HG03280 (cell line): ENCODE results near the gene RXYLT1.
"Not testable (repeated sequence)": the region's sequence is repeated elsewhere in the genome, so short reads cannot be mapped to it uniquely, and the experiment has no call there.

Source experiments
- ATAC-seq: cut with Tn5 transposase; IDR thresholded peaks from one replicate; pipeline ENCODE4 v1.9.1; 2021; ENCODE audit warnings: mild to moderate bottlenecking, moderate library complexity; ENCODE audit not compliant: unreplicated experiment

RXYLT1 gene

DNA sequence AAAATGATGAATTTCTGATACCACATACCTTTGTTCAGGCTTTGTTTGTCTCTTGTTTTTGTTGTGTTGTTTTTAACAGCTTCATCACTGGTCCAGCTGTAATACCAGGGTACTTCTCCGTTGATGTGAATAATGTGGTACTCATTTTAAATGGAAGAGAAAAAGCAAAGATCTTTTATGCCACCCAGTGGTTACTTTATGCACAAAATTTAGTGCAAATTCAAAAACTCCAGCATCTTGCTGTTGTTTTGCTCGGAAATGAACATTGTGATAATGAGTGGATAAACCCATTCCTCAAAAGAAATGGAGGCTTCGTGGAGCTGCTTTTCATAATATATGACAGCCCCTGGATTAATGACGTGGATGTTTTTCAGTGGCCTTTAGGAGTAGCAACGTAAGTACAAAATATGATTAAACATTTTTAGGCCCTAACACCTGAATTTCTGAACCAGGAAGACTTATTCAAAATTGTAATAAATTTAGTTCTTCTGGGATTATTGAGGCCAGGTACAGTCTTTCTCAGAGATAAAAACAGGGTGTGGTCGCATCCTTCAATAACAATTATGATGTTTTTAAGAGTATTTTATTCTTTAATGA lies 22.4 kb downstream of the RXYLT1 start:
- no peak for ATAC-seq

DNA sequence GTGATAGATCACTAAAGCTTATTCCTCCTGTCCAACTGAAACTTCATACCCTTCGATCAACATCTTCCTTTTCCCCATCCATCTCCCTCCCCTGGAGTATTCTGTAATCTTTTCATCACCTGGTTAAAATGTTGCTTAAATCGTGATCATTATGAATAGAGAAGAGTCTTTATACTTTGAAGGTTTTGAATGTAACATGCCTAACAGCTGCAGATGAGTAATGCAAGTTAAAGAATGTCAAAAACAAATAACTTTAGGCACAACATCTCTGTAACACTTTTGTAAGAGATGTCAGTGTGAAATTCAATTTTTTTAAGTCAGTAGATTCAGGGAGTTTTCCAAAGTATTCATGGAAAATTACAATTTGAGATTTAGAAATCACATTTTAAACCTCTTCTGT lies 25.0 kb downstream of the RXYLT1 start:
- no peak for ATAC-seq

DNA sequence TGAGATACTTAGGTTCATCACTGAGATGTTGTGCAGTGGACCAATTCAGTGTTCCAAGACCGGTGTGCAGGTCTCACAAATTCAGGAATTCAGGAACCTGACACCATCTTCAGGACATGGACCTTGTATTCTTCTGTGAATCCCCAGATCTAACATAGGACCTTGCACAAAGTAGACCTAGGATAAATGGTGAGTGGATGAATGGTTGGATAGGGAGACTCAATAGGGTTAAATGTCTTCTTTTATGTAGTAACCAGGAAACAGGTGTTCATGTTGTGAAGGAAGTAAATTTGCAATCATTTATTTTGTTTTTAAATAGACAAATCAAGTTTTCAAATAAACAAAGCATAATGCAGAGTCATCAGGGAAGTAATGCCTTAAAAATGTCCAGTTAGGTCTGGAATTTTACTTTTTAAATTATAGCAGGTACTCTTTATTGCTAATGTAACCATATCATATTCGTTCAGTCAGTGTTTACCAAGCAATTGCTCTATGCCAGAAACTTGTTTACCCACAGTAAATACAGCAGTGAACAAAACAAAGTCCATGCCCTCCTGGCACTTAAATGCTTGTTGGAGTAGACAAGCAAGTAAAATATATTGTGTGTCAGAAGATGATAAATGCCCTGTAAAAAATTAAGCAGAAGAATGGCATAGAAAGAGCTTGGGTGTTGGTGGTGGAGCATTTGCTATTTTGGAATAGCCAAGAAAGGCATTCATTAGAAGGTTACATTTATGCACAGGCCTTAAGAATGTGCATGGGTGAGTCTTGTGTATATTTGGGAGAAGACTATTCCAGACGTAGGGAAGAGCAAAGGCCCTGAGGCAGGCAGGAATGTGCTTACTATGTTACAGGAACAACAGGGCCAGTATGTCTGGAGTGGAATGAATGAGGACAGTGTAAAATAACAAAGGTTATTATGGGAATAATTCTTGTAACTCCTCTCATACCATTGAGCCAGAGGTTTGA lies 26.3 kb downstream of the RXYLT1 start:
- ATAC-seq, result no peak

DNA sequence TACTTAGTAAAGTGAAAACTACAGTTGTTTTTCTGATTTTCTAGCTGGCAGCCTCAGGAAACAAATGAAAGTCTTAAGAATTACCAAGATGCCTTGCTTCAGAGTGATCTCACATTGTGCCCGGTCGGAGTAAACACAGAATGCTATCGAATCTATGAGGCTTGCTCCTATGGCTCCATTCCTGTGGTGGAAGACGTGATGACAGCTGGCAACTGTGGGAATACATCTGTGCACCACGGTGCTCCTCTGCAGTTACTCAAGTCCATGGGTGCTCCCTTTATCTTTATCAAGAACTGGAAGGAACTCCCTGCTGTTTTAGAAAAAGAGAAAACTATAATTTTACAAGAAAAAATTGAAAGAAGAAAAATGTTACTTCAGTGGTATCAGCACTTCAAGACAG lies 28.9 kb downstream of the RXYLT1 start:
- no peak for ATAC-seq

DNA sequence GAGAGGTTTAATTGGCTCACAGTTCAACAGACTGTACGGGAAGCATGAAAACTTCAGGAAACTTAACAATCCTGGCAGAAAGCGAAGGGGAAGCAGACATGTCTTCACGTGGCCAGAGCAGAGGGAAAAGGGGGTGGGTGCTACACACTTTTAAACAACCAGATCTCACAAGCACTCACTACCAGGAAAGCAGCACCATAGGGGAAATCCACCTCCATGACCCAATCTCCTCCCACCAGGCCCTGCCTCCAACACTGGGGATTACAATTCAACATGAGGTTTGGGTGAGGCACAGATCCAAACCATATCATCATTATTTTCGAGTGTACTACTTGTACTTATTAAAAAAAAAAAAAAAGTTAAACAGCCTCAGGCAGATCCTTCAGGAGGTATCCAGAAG lies 29.9 kb downstream of the RXYLT1 start:
- no peak for ATAC-seq

DNA sequence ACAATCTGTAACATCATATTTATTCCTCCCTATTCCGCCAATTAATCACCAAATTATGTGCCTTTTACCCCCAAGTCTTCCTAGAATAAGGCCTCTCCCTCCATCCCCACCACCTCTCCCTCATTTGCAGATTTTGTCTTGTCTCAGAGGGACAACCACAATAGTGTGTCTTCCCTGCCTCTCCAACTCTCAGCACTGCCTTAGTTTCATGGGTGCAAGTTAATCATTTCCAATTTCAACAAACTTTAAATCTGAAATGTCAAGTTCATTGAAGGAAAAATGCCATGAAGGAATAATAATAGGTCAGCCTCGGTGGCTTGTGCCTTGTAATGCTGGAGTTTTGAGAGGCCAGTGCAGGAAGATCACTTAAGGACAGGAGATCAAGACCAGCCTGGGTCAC lies 31.6 kb downstream of the RXYLT1 start:
- ATAC-seq, result no peak

DNA sequence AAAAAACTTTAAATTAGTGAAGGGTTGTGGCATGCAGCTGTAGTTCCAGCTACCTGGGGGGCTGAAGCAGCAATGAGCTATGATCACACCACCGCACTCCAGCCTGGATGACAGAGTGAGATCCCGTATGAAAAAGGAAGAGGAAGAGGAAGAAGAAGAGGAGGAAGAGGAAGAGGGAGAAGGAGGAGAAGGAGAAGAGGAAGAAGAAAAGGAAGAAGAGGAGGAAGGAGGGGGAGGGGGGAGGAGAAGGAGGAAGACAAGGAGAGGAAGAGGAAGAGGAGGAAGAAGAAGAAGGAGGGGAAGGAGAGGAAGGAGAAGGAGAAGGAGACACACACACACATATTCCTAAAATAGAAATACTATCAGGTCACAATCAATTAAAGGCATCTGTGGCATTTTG lies 32.0 kb downstream of the RXYLT1 start:
- no peak for ATAC-seq

DNA sequence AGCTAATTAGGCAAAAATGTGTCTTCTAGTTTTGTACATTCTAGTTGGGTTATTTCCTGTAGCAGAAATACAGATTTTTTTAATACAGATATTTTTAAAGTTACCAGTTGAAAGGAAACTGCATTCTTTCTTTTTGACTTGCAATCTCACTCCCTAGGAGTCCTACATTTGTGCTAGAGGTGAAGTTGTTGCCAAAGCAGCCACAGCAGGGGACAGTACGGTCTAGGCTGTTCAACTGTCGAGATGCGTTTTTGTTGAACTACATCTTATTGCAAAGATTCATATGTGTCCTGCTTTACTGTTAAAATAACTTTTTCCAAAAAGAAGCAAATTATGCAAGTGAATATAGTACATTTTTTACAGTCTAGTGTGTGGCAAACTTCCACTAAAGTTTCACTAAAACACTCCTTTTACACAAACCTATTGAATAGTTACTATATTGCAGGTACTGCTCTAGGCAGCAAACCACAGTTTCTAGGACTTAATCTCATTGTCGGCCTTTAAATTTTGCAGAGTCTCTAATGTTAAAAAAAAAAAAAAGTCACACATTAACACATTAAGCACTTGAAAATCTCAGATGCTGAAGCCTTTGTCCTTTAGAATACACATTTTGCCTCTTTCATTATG lies 34.5 kb downstream of the RXYLT1 start:
- peak; percentile 42 for ATAC-seq

DNA sequence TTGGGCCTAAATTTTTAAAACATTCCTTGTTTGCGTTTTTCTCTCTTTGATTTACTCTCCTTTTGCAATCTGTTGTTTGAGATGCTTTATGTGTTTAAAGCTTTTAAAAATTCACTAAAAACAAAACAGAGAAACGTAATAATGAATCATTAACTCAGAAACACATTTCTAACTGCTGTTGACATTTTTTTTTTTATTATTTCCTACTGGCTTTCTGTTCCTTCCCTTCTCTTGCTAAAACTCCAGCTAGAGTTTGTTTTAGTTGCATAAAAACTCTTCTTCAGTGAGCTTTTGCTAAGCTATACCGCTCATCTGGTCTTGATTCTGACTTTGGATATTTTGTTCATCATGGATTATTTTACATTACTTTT lies 35.8 kb downstream of the RXYLT1 start:
- ATAC-seq, result no peak

DNA sequence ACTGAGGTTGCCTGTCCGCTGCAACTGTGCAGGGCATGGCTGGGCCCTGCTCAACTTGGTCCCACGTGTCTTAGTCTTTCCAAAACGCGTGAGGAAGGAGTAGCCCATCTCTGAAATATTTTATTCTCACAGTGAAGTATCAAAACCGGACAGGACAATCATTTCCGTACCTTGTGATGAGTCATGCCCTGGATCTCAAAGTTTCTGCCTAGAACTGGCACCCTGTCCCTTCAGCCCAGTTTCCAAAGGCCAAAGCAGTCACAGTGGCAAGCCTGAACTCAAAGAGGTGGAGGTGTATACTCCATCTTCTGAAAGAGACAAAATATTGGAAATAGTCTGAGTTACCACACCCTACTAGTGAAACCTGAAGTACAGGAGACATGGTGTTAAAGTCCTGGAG lies 36.3 kb downstream of the RXYLT1 start:
- ATAC-seq, result no peak

DNA sequence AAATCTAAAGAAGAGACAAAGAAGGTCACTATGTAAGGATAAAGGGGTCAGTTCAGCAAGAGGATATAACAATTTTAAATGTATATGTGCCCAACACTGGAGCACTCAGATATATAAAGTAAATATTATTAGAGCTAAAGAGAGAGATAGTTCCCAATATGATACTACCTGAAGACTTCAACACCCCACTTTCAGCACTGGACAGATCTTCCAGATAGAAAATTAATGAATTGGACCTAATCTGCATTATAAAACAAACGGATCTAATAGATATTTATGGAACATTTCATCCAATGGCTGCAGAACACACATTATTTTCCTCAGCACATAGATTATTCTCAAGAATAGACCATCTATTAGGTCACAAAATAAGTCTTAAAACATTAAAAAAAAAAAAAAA lies 40.7 kb downstream of the RXYLT1 start:
- ATAC-seq, result no peak

DNA sequence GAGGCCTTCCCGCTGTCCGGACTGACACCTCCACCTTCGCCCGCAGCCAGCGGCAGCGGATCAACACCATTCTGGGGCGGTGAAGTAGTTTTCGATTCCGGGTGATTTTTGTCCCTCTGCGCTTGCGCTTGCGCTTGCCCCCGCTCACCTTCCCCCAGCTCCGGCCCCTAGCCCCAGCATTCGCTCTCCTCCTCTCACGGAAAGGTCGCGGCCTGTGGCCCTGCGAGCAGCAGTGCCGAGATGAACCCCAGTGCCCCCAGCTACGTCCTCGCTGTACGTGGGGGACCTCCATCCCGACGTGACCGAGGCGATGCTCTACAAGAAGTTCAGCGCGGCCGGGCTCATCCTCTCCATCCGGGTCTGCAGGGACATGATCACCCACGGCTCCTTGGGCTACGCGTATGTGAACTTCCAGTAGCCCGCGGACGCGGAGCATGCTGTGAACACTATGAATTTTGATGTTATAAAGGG lies 42.1 kb downstream of the RXYLT1 start:
- ATAC-seq, result no peak

DNA sequence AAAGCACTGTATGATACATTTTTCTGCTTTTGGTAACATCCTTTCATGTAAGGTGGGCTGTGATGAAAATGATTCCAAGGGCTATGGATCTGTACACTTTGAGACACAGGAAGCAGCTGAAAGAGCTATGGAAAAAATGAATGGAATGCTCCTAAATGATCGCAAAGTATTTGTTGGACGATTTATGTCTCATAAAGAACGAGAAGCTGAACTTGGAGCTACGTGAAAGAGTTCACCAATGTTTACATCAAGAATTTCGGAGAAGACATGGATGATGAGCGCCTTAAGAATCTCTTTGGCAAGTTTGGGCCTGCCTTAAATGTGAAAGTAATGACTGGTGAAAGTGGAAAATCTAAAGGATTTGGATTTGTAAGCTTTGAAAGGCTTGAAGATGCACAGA lies 42.6 kb downstream of the RXYLT1 start:
- ATAC-seq, result no peak

DNA sequence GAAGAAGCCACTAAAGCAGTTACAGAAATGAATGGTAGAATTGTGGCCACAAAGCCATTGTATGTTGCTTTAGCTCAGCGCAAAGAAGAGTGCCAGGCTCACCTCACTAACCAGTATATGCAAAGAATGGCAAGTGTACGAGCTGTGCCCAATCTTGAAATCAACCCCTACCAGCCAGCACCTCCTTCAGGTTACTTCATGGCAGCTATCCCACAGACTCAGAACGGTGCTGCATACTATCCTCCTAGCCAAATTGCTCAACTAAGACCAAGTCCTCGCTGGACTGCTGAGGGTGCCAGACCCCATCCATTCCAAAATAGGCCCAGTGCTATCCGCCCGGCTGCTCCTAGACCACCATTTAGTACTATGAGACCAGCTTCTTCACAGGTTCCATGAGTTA lies 43.3 kb downstream of the RXYLT1 start:
- no peak for ATAC-seq

DNA sequence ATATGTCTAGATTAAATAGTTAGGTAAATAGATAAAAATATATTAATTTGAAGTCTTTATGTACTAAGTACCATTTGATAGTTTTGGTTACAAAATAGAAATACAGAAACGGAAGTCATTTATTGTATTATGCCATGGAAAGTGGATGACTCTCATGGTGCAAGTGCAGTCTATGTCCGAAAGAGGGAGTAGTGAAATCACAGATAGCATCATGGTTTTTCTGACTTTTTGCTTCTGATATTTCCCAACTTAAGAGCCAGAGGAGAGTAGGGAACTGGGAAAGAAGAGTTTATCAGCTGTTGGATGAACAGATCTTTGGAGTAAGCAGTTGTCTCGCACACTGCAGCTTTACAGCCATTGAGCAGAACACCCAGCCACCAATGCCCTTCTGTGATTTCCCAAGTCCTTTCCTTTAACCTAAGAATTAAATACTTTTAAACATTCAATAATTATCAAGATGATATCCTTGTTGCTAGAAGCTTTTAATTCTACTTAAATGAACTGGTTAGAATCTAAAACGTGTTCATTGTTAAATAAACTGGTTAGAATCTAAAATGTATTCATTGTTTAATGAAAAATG lies 46.4 kb downstream of the RXYLT1 start:
- ATAC-seq, result peak; percentile 92

DNA sequence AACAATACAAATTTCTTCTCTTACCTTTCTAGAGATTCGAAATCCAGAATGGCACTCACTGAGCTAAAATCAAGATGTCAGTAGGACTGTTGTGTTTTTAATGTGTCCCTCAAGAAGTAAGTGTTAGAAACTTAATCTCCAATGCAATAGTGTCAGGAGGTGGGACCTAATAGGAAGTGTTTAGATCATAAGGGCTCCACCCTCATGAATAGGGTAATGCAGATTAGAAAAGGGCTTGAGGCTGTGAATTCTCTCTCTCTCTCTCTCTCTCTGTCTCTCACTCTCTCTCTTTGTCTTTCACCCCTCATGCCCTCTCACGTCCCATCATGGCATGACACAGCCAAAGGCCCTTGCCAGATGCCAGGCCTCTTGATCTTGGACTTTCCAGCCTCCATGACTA lies 49.2 kb downstream of the RXYLT1 start:
- no peak for ATAC-seq

DNA sequence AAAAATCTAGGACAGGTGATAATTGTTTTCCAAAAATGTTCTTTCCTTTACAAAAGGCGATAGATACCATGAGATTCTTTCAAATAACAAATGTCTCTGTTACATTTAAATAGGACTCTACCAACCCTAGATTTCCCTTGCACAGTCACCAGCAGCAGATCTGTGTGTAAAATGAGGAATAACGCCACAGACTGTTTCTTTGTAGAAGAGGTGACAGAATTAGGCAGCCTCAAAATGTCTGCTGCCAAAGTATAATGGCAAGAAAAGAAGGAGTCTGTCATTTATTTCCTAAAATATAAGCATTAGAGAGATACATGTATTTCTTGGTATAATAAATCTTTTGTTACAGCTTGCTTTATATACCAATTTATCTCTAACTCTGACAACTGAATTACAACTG lies 56.3 kb downstream of the RXYLT1 start:
- ATAC-seq, result no peak

DNA sequence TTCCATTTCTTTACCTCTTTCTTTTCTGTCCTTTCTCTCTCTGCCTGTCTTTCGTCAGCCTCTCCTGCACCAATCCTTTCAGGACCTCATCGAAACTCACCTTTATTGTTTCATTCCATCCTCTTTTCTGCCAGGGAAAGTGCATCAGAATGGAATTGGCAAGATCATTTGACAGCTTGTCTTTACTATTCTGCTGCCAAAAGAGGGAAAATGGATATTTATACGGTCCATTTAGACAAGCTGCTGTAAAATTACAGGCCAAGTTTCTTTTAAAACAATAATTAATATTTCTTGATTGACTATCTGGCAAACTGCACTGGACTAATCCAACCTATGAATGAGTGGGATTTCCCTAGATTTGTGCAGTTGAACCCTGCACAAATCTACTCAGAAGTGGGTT lies 57.2 kb downstream of the RXYLT1 start:
- no peak for ATAC-seq

DNA sequence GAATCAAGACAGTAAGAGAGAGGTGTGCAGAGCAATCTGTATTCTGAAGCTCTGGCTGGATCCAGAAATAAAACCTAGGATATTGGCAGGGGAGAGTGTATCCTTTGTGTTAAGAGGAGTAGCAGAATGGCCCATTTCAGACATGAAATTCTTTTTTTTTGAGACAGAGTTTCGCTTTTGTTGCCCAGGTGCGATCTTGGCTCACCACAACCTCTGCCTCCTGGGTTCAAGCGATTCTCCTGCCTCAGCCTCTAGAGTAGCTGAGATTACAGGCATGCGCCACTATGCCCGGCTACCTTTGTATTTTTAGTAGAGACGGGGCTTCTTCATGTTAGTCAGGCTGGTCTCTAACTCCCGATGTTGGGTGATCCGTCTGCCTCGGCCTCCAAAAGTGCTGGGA lies 58.7 kb downstream of the RXYLT1 start:
- ATAC-seq, result no peak

DNA sequence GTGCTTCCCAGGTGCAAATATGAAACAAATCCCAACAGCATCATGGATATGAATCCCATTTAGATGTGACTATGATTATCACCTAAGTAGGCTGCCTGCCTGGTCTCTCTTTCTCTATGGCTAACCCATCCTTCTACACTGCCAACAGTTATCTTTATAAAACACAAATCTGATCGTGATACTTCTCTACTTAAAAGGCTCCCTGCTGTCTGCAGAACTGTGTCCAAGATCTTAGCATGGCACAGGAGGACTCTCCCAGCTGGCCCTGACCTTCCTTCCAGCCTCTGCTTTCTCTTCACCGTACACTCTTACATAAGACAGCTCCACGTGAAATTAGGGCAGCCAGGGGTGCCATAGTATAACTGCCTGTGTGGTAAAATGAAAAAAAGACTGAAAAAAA lies 61.3 kb downstream of the RXYLT1 start:
- ATAC-seq, result no peak

DNA sequence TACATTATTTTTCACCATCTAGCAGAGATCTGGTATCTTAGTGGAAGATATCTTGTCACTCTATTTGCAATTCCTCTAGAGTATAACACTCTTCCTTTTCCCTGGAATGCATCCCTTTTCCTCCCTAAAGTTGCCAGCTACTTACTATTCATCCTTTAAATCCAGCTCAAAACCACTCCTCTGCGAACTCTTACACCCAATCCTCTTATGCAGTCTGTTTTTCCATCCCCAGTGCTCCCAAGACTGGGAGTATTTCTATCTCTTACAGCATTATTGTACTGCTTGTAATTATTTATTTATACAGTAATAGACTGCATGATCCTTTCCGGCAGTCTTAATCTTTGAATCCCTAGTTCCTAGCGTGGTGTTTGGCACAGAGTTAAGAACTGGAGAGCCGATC lies 61.9 kb downstream of the RXYLT1 start:
- ATAC-seq, result no peak

DNA sequence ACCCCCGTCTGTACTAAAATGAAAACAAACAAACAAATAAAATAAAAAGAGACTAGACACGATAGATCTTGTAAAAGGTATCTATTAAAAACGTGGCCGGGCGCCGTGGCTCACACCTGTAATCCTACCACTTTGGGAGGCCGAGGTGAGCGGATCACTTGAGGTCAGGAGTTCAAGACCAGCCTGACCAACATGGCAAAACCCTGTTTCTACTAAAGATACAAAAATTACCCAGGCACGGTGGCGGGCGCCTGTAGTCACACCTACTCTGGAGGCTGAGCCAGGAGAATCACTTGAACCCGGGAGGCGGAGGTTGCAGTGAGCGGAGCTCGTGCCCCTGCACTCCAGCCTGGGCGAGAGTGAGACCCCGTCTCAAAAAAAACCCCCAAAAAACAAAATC lies 63.0 kb downstream of the RXYLT1 start:
- ATAC-seq, result not testable (repeated sequence)
